HTERT RPE-1 (cell line): Measurements from ENCODE around the gene ICA1.
"Not testable (repeated sequence)": the region's sequence is repeated elsewhere in the genome, so short reads cannot be mapped to it uniquely, and the experiment has no call there.

Experiments
- in situ Hi-C: fragments of 300-500 bp; cut with MboI; formaldehyde crosslinking; loops from 4 replicates; pipeline ENCODE4 v1.14.3; 2020; ENCODE audit warnings: low sequenced_read_pairs

ICA1 gene

DNA sequence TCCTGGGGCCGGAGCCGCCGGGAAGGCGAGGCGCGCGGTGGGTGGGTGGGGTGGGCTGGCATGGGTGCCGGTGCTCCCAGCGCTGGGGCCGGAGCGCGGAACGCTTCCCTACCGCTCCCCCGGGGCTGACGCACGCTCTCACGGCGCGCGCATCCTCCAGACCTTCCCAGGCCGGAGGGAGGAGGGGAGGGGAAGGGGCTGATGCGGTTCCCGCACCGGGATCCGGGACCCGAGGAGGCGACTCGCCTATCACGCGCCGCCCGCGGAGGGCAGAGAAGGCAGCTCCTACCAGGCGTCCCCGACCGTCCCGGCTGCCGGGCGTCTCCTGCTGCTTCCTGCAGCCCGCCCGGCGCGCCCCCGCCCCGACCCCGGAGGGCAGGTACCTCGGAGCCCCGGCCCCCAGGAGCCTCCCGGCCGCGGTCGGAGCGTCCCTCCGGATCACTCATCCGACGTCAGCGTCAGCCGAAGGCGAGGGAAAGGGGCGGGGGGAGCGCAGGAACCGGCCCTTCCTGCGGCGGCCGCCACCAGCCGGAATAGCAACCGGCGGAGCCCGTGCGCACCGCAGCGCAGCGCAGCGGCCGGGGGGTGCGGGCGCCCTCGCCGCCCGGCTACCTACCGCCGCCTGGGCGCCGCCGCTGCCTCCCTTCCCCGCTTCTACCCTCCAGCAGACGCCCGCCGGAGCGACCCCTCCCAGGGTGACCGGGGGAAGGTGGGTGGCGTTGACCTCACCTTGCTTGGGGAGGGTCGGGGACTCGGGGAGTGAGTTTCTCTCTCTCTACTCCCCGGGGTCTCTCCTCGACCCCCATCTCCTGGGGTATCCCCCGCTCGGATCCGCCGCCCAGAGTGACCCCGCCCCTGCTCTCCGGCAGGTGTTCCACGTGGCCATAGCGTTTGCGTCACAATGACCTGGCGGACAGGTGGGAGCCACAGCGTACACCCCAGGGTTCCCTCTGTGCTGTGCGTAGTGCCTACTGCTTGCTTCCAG lies at the start of gene ICA1:
ICA1 (minus strand) TSS at position 457 of the 985 bp plus-strand sequence. CDS start 26,241 bp downstream, outside the sequence.
- in situ Hi-C loops: no loop called here

DNA sequence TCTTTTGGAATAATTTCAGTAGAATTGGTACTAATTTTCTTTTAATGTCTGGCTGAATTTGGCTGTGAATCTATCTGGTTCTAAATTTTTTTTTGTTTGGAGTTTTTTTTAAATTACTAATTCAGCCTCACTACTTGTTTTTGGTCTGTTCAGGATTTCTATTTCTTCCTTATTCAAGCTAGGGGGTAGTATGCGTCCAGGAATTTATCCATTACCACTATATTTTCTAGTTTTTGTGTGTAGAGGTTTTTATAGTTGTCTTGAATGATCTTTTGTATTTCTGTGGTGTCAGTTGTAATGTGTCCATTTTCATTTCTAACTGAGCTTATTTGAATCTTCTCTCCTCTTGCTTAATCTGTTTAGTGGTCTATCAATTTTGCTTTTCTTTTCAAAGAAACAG lies 48.9 kb upstream of the ICA1 start:
- in situ Hi-C loops: no loop called here

DNA sequence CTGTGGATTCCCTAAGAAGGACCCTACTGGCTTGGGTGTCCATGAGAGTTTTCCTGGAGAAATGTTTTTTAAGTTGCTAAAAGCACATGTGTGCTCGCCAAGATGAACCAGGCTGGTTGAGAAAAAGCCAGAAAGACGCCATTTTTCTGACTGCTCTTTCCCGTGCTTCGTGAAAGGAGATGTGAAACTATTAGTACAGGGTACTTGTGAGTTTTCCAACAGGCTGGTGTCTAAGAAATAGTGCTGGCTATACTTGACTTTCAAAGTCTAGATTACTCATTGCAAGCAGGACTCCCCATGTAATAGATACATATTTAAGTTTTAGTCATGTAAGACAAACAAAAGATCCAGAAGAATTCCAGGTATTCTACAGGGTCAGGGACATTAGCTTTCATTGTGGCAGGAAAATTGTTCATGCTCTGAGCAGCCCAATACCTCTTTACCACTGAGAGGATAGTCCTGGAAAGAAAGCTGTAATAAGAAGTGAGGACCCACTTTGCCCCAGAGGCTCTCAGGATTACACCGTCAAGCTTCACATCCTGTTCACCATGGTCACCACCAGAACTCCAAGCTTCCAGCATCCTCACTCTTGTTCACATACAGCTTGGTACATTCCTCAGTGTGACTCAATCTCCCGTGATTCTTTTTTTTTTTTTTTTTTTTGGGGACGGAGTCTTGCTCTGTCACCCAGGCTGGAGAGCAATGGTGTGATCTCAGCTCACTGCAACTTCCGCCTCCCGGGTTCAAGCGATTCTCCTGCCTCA lies 43.8 kb upstream of the ICA1 start:
- in situ Hi-C loops: no loop called here

DNA sequence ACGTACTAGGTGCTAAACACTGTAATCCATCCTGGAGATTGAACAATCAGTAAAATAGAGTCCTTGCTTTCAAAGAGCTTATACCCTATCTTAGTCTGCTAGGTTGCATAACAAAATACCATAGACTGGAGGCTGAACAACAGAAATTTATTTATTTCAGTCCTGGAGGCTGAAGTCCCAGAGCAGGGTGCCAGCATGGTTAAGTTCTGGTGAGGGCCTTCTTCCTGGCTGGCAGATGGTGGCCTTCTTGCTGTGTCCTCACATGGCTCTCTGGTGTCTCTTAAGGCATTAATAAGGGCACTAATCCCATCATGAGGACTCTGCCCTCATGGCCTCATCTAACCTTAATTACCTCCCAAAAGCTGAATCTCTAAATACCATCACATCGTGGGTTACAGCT lies 43.1 kb upstream of the ICA1 start:
- in situ Hi-C loops: no loop called here

DNA sequence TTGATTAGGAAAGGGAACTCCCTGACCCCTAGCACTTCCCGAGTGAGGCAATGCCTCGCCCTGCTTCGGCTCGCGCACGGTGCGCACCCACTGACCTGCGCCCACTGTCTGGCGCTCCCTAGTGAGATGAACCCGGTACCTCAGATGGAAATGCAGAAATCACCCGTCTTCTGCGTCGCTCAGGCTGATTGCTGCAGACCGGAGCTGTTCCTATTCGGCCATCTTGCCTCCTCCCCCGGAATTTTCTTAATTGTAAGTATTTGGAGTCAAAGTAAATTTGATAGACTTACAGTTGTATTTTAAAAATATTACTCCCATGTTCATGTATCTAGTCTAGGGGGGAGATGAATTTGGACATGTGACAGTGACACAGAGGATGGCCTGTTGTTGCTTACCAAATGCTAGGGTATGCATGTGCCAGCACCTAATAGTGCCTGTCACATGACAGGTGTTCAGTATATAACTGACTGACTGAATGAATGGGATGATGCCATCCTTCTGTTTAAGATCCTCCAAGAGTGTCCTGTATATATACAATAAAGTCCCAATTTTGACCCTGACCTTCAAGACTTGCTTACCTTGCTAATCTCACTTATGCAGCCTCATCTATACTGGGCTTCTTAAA lies 42.0 kb upstream of the ICA1 start:
- in situ Hi-C loops: no loop called here

DNA sequence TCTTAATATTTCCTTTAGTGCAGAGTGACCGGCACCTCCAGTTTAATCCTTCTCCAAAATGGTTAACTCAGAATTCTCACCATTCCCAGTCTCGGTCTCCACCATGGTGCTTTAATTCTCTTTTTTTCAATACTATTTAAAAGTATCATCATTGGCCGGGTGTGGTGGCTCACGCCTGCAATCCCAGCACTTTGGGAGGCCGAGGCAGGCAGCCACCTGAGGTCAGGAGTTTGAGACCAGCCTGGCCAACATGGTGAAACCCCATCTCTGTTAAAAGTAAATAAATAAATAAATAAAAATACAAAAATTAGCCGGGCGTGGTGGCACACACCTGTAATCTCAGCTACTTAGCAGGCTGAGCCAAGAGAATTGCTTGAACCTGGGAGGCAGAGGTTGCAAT lies 35.1 kb upstream of the ICA1 start:
- in situ Hi-C loops: not testable (repeated sequence)

DNA sequence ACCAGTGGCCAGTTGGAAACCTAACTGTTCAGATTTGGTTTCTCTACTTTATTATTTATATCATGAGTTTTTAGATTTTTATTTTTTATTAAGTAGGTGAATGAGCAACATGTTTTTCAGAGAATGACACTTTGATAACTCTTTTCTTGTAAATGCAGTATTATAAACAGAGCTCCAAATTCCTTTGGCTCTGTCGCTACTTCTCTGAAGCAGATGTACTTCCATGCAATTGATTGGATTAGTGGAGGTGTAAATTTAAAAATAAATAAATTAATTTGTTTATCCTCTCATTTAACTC lies 34.3 kb upstream of the ICA1 start:
- in situ Hi-C loops: no loop called here

DNA sequence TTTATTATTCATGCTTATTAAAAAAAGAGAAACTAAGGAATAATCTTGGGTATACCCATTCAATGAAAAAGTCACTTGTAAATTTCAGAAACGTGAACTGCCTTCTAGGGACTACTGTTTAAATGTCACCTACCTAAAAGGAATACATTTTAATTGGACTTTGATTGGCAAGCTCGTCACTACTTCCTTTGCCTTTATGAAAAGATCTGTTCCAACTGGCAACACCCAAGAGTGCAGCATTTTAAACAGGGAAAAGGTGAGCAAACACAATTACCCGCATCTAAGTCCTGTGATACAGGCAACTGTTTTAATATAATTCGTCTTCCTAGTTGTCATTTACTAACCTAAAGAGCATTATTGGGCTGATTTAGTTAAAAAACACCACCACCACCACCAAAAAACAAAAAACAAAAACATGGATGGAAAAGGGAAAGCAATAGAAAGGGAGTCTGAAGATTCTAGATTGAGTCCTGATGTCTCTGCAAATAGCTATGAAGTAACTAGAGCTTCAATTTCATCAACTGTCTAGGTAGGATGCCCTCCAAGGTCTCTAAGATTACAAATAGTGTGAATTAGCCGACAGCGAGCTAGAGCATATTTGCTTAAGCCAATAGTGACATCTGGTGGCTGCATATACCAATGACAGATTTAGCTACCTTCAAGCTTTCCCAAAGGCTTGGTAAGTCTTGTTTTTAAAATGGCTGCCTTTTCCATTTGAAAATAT lies 33.8 kb upstream of the ICA1 start:
- in situ Hi-C loops: no loop called here

DNA sequence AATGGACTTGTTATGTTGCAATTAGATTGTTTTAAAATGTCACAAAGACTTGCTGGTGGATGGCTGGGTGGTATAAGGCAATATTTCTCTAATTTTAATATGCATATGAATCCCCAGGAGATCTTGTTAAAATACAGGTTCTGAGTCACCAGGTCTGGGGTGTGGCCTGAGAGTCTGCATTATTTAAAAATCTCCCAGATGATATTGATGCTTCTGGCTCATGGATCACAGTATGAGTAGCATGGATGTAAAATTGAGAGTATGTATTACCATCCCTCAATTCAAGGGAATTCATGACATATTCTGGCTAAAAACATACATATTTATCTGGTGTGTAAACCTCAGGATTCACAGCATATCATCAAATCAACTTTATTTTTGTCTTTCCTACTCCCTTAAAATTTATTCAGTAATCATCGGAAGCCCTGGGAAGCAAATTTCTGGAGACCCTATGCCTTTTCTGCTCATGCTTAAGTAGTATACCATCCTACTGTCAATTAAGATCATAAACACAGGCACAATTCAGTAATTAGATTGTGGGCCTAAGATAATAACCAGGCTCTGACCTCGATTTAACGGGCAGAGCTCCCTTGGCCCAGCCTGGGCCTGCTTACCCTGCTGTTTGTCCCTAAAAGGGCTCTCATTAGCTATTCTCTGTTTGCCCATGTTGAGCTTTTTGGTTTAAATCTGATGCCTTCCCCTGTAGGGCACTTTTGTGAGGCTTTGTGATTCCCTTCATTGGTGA lies 29.6 kb upstream of the ICA1 start:
- in situ Hi-C loops: no loop called here

DNA sequence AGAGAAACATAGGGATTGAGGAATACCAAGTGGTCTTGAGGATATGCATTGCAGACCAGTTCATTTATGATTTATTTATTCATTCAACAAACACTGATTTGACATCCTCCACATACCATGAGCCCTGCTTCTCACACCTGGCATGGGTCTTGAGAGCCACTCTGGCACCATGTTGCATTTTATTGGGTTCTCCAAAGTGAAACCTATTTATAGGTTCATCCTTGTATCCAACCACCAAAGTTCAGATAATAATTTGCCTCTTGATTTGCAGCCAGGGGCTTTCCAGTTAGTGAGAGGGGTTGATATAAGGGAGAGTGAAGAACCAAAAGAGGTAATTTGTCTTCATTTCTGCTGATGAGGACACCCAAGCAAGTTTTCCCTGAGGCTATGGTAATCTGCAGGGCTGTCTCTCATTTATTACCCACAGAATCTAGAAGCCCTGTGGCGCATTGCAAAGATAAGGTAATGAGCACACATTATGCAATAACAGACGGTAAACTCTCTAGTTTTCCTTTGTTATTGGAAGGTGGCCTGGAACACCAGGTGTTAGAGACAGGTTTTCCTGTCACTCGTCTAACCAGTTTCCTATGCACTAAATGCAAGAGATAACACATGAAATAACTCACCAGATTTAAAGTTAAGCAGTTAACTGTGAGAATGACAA lies 28.8 kb upstream of the ICA1 start:
- in situ Hi-C loops: no loop called here

DNA sequence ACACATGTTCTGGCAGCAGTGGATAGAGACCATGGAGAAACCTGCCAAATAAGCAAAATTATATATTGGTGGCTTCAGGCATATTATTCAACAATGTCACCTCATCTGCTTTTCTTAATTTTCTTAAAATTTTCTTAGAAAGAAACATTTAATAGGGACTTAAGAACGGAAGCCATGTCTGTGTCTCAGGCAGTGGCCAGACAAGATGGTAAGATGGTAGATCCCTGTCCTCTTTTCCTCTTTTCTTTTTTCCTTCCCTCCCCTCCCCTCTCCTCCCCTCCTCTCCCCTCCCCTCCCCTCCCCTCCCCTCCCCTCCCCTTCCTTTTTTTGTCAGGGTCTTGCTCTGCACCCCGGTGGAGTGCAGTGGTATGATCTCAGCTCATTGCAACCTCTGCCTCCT lies 24.2 kb upstream of the ICA1 start:
- in situ Hi-C loops: no loop called here

DNA sequence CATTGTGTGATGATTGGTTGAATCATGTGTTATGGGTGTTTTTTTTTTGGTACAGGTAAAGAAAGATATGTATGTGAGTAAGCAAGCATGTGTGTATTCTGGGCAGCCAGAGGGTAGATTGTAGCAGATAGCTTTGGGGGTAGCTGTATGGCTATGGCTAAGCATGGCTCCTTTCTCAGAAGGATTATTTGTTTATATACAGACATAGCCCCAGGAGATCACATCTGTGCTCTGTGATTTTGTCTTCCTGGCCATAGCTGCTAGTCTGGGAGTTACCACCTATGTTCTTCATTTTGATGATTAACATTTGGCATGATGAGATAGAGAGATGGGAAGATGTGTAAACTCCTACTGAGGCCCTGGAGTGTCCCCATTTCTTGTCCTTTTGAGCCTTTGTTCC lies 23.2 kb upstream of the ICA1 start:
- in situ Hi-C loops: no loop called here

DNA sequence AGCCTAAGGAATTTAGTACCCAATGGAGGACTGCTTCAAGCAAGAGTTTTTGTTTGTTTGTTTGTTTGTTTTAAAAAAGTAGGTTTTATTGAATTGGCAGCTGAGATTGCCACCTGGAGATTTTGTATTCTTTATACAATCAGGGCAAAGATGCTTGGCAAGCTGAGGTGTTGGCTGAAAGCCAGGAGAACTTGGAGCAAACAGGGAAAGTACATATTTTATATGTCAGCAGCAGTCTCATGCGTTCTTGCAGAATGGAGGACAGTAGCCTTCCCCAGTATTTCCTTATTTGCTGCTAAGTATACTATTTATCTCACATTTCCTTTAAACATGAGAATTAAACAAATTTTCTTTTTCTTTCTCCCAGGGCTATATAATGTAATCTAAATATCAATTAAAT lies 22.6 kb upstream of the ICA1 start:
- in situ Hi-C loops: no loop called here

DNA sequence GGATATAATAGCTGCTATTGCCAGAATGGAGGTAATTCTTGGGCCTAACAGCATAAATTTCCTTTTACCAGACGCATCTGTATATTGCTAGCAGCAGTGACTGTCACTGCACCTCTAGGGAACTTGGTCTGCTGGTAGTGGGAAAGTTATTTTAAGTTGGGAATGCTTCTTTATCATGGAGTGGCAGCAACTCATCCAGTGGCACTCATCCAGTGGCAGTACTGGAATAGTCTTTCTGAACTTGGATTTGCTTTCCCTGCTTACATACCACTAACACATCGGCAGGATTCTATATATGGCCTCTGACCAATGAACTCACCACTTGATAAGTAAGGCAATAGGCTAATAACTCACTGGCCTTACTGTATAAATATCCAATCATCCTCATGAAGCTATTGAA lies 22.0 kb upstream of the ICA1 start:
- in situ Hi-C loops: no loop called here

DNA sequence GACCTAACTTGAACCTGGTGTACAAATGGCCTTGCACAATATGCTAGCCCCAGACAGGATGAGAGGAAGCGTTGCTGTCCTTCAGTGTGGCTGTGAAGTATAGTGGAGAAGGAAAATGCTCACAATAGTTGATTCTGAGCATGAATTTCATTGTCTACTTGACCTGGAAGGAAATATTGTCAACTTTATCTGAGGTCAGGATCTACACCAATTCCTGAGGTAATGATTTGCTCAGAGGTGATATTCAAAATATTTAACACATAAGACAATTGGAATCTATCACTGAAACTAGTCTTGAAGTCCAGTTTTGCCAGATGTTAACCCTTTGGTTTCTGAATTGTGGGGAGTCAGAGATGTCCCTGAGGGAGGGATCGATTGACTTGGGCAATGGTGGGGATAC lies 20.9 kb upstream of the ICA1 start:
- in situ Hi-C loops: no loop called here

DNA sequence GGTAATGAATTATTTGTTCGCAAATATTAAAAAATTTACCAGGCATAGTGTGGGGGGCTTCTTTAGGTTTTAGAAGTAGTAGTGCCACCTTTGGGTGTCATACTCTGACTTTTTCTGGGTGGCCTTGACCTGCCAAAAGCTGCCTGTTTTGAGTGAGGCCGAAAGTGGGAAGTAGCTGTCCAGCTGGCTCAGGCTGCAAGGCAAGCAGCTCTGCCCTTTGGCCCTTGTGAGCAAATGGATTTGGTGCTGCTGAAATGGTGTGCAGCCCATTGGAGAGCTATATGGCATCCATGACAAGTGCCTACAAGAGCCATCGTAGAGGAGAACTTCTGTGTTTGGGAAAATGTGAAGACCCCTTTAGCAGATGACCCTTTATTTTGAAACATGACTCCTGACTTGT lies 20.2 kb upstream of the ICA1 start:
- in situ Hi-C loops: no loop called here

DNA sequence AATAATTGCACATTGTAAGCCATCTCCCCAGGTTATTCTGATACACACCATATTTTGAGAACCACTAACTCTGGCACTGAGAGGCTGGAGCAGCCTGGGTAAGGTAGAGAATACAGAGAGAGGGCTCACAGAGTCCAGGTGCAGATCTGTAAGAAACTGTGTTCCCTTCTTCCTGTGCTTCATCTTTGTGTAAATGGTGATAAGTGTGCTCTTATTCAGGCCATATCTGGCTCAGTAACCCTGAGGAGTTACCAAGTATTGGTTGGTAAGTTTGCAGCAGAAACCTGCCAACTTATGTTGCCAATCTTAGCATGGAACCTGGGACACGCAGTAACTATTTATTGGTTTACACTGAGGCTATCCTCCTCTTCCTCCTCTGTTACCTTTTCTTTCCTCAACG lies 16.2 kb upstream of the ICA1 start:
- in situ Hi-C loops: no loop called here

DNA sequence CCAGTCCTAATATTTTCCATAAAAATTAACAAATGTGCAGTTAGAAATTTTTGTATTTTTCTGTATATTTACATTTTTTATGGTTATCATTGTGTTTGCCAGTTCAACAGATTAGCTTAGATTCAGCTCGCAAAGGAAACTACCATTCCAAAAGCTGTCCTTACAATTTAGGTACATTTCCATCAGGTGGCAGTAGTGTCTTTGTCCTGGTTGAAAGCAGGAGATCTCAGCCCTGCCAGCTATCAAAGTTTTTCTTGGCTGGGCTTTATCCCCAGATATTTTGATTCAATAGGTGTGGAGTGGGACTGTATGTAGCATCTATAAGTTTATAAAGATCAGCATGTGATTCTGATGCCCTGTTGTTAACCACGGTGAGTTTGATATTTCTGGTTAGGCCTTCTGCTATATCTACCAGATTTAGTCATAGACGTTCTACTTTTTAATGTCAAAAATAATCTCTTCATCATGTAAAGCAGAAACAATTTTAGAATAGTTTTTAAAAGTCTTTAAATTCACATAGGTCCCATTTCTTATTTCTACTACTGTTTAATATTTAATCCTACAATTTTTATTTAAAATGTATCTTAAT lies 15.5 kb upstream of the ICA1 start:
- in situ Hi-C loops: no loop called here

DNA sequence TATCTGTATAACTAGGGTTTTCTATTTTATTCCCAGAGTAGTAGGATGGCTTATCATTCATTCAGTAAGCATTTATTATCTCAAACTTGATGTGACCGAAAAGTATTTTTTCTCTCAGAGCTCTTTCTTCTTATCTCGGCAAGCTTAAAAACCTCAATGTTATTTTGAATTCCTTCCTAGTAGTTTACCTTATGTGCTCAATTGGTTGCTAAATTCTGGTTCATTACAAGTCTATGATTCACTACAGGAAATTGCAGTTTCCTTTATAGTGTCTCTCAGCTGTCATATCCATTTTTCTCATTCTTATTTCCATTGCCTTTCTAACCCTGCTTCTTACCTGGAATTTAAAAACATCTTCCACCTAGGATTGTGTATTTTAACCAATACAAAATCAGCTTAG lies 12.6 kb upstream of the ICA1 start:
- in situ Hi-C loops: no loop called here

DNA sequence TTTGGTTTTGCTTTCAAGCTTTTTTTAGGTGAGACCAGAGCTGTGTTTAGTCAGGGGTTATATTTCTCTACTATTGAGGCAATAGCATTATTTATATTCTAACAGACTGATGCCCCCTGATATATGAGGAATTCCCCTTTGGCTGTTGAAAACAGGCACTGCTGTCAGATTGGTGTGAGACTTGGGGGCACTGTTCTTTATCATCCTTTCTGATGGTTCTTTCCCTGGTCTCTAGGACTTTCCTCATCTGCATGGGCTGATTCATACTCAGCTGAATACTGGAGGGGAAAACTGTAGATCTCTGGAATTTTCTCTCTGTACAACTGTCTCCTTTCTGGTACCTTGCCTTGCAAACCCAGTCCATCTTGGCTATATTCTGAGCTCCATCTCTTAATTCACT lies 10.0 kb upstream of the ICA1 start:
- in situ Hi-C loops: no loop called here
